Measurements from ENCODE around the gene MAGEA12.
A peak's percentile ranks its signal among the peaks of the same experiment; 100 is the strongest.
"Not testable (repeated sequence)": the region's sequence is repeated elsewhere in the genome, so short reads cannot be mapped to it uniquely, and the experiment has no call there.

The MAGEA12 gene

GRCh38 chrX:152759544-152759943, 26.0 kb downstream of the MAGEA12 start:
- not testable (repeated sequence) for DNase-seq (ENCODE audit: extremely low spot score, insufficient read length, low read depth); FAIRE-seq

- not testable (repeated sequence) for FAIRE-seq; DNase-seq (ENCODE audit: extremely low spot score, insufficient read length, low read depth)
These were observed 28.0 kb downstream of the MAGEA12 start for GRCh38 chrX:152761582-152761981.

- not testable (repeated sequence) for FAIRE-seq; DNase-seq (ENCODE audit: extremely low spot score, insufficient read length, low read depth)
These were observed 33.0 kb downstream of the MAGEA12 start for GRCh38 chrX:152766562-152766961.

GRCh38 chrX:152769549-152770289, 36.2 kb downstream of the MAGEA12 start, which contains the start of gene MAGEA6:
Gene MAGEA6 (minus strand): TSS chrX:152769689. CDS start chrX:152767650, 2,039 bp downstream.
- DNase-seq (ENCODE audit: extremely low spot score, insufficient read length, low read depth) = not testable (repeated sequence)
- peak; percentile 31 for FAIRE-seq

- FAIRE-seq = peak; percentile 76
- not testable (repeated sequence) for DNase-seq (ENCODE audit: extremely low spot score, insufficient read length, low read depth)
These were observed 53.5 kb downstream of the MAGEA12 start for GRCh38 chrX:152787062-152787461.

Measured in GM18507 (cell line).